Measurements from ENCODE around the gene TMTC1.

TMTC1 gene

DNA sequence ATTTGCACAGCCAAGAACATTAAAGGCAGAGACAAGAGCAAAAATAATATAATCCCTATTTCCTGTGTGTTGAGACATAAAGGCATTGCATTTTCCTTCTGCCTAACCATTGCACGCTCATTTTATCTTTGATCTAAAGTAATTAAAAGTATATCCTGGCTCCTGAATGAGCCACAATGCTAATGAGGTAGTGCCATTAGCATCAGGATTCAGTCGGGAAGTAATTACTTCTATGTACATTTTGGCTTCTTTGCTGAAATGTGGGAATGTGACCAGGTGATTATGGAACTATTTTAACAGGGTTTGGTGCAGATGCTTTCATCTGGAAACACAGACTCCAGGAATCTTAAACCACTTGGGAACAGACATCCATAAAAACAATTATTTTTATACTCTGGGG lies 77.4 kb downstream of the TMTC1 start:
- no peak for DNase-seq

- DNase-seq: no peak
Observed at GRCh38 chr12:29703528-29703927, 80.2 kb downstream of the TMTC1 start.

GRCh38 chr12:29702972-29703371 lies 80.8 kb downstream of the TMTC1 start:
- DNase-seq: no peak

- no peak for DNase-seq
Observed at GRCh38 chr12:29702222-29702621, 81.5 kb downstream of the TMTC1 start.

GRCh38 chr12:29700761-29701481 lies 82.8 kb downstream of the TMTC1 start:
- no peak for DNase-seq

DNA sequence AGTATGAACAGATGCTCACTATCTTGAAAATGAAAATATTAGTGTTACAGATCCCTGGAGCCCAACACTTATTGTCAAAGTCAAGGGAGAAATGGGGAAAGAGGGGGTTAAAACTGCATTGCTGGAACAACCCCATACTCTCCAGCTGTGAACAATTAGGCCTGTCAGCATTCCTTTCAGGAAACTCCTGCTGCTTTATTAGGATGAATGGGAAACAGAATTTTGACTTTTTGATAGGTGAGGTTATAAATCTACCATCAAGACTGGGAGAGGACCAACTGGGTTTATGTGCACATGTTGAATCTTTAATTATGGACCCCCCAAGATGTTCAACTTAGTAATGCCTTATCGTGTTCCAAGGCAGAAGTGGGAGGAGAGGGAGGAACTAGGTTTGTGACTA lies 85.0 kb downstream of the TMTC1 start:
- no peak for DNase-seq

GRCh38 chr12:29695800-29696199 lies 87.9 kb downstream of the TMTC1 start:
- DNase-seq: no peak

DNA sequence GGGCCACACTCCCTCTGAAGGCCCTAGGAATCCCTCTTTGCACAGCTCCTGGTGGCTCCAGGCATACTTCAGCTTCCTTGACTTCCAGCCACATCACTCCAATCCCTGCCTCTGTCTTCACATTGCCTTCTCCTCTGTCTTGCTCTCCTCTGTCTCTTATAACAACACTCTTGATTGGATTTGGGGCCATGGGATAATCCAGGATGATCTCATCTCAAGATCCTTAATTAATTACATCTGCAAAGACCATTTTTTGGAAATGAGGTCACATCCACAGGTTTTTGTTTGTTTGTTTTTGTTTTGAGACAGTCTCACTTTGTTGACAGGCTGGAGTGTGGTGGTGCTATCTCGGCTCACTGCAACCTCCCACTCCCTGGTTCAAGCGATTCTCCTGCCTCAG lies 88.7 kb downstream of the TMTC1 start:
- DNase-seq: no peak

DNA sequence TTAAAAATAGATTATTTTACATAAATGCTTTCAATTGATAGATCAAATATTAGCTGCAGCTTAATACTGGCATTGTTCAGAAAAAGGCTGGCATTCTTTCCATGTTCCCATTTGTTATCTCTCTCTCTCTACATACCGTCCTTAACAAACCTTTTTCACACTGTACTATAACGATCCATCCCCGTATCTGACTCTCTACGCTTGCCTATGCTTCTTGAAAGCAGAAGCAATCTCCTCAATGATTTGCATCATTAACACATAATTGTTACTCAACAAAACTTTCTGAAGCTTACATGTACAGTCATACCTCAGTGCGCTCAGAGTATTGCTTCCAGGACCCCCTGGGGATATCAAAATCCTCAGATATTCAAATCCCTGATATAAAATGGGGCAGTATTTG lies 89.7 kb downstream of the TMTC1 start:
- DNase-seq: no peak

DNA sequence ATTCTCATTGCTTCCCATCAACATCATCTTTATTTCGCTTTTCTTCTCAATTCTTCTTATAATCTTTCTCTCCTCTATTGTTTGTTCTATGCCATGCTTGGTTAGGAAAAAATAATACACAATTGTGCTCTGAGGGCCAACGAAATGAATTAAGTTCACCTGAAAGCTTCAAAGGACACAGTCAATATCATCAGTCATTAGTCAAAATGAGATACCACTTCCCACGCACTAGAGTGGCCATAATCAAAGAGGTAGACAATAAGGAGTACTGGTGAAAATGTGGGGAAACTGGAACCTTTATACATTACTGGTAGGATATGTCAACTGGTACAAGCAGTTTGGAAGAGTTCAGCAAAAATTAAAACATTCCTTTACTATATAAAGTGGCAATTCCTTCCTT lies 91.5 kb downstream of the TMTC1 start:
- DNase-seq: no peak

DNA sequence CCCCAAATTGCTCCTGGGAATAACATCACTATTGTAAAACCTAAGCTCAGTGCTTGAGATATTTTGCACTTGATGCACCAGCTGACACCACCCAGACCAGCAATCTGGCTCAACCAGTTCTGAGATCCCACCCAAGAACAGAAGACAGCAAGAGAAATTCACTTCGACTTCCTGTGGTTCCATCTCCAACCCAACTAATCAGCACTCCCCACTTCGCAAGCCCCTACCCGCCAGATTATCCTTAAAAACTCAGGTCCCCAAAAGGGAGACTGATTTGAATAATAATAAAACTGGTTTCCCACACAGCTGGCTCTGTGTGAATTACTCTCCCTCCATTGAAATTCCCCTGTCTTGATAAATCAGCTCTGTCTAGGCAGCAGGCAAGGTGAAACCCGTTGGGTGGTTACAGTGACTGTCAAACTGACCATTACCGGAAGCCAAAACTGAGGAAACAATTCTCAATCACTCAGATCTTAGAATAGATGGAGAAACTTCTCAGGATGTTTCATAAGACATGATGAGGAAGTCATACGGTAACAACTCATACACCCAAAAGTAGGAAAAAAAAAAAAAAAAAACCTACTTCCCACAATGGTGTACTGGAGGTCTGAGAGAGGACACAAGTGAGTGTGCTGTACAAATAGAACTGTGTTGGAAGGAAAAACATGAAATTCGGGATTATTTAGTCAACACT lies 92.4 kb downstream of the TMTC1 start:
- DNase-seq: no peak

- no peak for DNase-seq
Observed at GRCh38 chr12:29690728-29691127, 93.0 kb downstream of the TMTC1 start.

DNA sequence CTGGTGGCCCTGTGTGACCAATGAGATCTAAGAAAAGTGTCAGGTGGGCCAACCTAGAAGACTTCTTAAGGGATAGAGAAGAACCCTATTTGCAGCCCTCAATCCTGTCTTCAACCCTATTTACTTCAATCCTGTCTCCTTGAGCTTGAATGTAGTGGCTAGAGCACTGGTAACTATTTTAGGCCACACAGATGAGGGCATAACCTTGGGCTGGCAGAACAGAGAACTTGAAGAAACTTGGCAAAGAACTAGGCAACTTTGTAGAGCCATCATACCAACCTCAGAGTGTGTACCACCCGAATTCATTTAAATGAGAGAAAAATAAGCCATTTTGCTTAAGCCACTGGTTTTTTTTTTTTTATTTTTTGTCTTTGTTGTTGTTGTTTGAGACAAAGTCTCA lies 94.8 kb downstream of the TMTC1 start:
- no peak for DNase-seq

- no peak for DNase-seq
Observed at GRCh38 chr12:29682088-29682487, 101.7 kb downstream of the TMTC1 start.

GRCh38 chr12:29681370-29681769 lies 102.4 kb downstream of the TMTC1 start:
- no peak for DNase-seq

- DNase-seq: no peak
Observed at GRCh38 chr12:29676676-29677075, 107.1 kb downstream of the TMTC1 start.

DNA sequence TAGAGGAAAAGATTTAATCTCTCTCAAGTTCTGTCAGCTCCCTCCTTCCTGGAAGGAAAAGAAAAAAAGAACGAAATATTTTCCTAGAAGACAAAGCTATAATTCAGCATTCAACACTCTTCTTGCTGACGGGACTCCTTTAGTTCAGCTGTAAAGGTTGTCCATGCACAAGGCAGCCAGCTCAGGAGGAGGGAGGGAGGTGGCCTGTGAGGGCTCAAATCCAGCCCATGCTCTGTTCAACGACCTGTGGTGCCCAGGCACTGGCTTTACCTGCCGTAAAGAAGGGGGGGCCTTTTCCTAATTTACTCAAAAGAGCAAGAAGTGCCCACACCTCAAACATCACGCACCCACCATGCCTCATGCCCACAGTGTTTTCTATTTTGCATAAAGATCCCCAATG lies 109.3 kb downstream of the TMTC1 start:
- no peak for DNase-seq

DNA sequence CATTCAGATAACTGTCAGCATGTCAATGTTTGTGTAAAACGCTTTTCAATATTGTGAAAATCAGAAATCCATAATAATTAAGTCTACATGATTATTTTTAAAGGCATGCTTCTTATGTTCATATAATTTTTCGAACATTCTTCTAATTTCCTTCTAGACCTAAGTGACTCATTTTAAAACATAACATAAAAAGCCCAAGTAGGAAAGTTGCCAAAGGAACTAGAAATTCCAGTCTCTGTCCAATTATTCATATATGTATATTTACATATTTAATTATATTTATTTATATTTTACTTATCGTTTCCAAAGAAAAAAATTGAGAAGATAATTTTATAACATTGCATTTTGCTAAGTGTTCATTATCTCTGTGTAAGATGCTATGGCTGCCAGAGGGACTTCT lies 110.4 kb downstream of the TMTC1 start:
- no peak for DNase-seq

DNA sequence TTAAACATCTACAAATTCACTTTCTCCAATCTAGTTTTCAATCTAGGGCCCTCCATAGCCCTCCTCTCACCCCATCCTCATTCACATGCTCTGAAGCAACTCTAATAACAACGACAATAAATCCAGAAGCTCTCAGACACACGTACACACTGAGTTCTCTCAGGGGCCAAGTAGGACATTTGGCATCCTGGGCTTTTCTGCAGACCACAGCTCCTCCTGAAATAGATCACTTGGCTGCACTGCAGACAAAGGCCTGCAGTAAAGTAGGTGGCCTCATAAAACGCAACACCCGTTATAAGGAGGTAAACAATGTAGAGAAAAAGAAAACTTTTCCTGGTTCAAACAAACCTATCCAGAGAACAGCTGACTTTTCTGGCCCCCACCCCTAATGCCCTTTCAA lies 111.2 kb downstream of the TMTC1 start:
- no peak for DNase-seq

DNA sequence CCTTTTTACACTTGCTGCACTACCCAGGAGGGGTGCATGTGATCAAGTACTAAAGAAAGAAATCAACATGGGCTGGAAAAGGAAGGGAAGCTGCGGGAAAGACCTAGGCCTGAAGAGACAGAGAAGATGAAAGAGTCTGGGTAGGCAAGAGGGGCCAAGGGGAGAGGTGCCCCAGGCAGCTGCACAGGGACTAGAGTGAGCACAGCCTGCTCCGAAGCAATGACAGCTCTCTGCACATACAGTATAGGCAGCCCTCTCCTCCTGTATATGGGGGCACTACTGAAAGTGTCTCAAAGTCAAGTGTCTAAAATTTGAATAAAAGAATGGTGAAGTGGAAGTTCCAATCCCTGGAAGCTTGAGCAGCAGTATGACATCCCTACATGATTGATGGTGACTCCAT lies 112.0 kb downstream of the TMTC1 start:
- no peak for DNase-seq

- no peak for DNase-seq
Observed at GRCh38 chr12:29667011-29667410, 116.7 kb downstream of the TMTC1 start.

DNA sequence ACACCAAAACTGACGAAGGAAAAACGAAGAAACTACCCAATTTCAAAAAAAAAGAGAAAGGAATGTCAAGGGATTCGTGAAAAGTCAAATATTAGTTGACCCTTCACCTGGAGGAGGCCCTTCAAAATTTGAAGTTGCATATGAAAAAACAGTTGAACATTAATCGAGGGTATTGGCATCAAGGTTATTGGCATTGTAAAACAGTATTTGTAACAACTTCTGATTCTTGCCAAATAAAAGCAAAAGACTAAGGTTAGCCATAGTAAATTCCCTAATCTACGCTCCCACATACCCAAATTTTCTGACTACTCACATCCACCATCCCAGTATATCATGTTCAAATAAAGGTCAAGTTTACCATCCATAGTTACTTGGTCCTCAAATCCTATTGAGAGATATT lies 118.6 kb downstream of the TMTC1 start:
- no peak for DNase-seq

- DNase-seq: peak; percentile 14
Observed at GRCh38 chr12:29662734-29663323, 120.9 kb downstream of the TMTC1 start.

DNA sequence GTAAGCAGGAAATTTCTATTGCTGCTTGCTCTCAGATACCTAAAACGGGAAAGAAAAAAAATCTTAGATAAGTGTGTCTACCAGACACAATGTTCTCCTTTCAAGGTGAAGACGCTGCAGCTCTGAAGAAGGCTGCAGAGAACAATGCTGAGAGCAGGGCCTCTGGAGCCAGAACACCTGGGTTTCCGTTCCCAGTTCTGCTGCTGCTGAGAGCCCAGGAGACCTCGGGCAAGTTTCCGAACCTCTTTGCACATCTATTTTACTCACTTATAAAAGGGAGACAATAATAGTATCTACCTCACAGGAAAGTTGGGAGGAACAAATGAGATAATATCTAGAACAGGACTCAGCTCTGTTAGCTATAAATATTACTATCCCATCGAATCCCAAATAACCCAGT lies 122.9 kb downstream of the TMTC1 start:
- DNase-seq: no peak

All from NCI-H1092 treated with DMSO at 0.1 percent for 48 hours (cell line).